PC-3 (cell line): ENCODE results near the gene C9orf40. TPM values are rescaled to one million over a fixed set of nuclear protein-coding genes. Genes with fewer than 3 reads are reported as not detected.

Source experiments
- ATAC-seq: fragments of 200-7000 bp; cut with Tn5 transposase; 2 replicates; pipeline ENCODE4 v1.9.1; 2020; ENCODE audit warnings: mild to moderate bottlenecking, moderate library complexity
- BruUV-seq: library from RNA; stranded (reverse); fragments of 400-500 nt; replicated peaks from 2 replicates; lab custom pipeline; 2021; lab: Mats Ljungman, UMichigan
- CTCF ChIA-PET: fragments of 300-600 bp; sonication (Branson Sonifier 250); formaldehyde crosslinking; loops from one replicate; lab custom pipeline; 2022; ENCODE audit warnings: antibody characterized with exemption; lab: Charles Lee
- POLR2A ChIA-PET: fragments of 300-600 bp; sonication (Branson Sonifier 250); formaldehyde crosslinking; loops from one replicate; lab custom pipeline; 2022; ENCODE audit warnings: antibody characterized with exemption; ENCODE audit not compliant: unreplicated experiment; lab: Charles Lee
- DNase-seq: peaks from one replicate; pipeline ENCODE4 v3.0.0-alpha.2; 2015
- H2AFZ ChIP-seq: fragments of 300-600 bp; sonication (generic); 2 replicates; pipeline ENCODE4 v1.6.0; 2016; ENCODE audit warnings: antibody characterized with exemption, low read length
- H3F3A ChIP-seq: fragments of 300-600 bp; sonication (generic); one replicate; pipeline ENCODE4 v1.6.0; 2017; ENCODE audit warnings: antibody characterized with exemption, low read length, control low read depth, mild to moderate bottlenecking; ENCODE audit not compliant: unreplicated experiment
- H3K27ac ChIP-seq: fragments of 300-600 bp; sonication (generic); 2 replicates; pipeline ENCODE4 v1.5.1; 2016; ENCODE audit warnings: mild to moderate bottlenecking, low read length
- H3K27me3 ChIP-seq: fragments of 300-600 bp; sonication (generic); 2 replicates; pipeline ENCODE4 v1.6.1; 2016; ENCODE audit warnings: low read length, mixed read lengths
- H3K36me3 ChIP-seq: fragments of 300-600 bp; sonication (generic); 2 replicates; pipeline ENCODE4 v1.6.1; 2016; ENCODE audit warnings: low read depth, mixed run types, low read length, mixed read lengths
- H3K4me1 ChIP-seq: fragments of 300-600 bp; sonication (generic); 2 replicates; pipeline ENCODE4 v1.5.1; 2016; ENCODE audit warnings: low read length; ENCODE audit not compliant: insufficient read depth
- H3K4me2 ChIP-seq: fragments of 300-600 bp; sonication (generic); 2 replicates; pipeline ENCODE4 v1.6.0; 2016; ENCODE audit warnings: low read length
- H3K4me3 ChIP-seq: fragments of 300-600 bp; sonication (generic); 2 replicates; pipeline ENCODE4 v1.5.1; 2016; ENCODE audit warnings: mild to moderate bottlenecking, low read length, mixed read lengths
- H3K79me2 ChIP-seq: fragments of 300-600 bp; sonication (generic); 2 replicates; pipeline ENCODE4 v1.6.1; 2017; ENCODE audit warnings: low read length, mixed read lengths
- H3K9ac ChIP-seq: fragments of 300-600 bp; sonication (generic); 2 replicates; pipeline ENCODE4 v1.6.0; 2016; ENCODE audit warnings: mild to moderate bottlenecking, low read length
- H3K9me2 ChIP-seq: fragments of 300-600 bp; sonication (generic); replicated peaks from 2 replicates; pipeline ENCODE4 v1.6.1; 2016; ENCODE audit warnings: mixed run types, low read length, mixed read lengths
- H3K9me3 ChIP-seq: fragments of 300-600 bp; sonication (generic); 2 replicates; pipeline ENCODE4 v1.6.1; 2016; ENCODE audit warnings: low read length, mixed read lengths
- H4K20me1 ChIP-seq: fragments of 300-600 bp; sonication (generic); 2 replicates; pipeline ENCODE4 v1.6.1; 2016; ENCODE audit warnings: low read length, mixed read lengths
- CTCF ChIP-seq: fragments of 300-600 bp; sonication (generic); conservative IDR thresholded peaks from 2 replicates; pipeline ENCODE4 v1.5.1; 2017; ENCODE audit warnings: antibody characterized with exemption, low read depth, mild to moderate bottlenecking, low read length
- EZH2 ChIP-seq: fragments of 300-600 bp; sonication (generic); IDR thresholded peaks from one replicate; pipeline ENCODE4 v1.6.1; 2017; ENCODE audit warnings: antibody characterized with exemption, mild to moderate bottlenecking, low read length; ENCODE audit not compliant: unreplicated experiment
- EZH2phosphoT487 ChIP-seq: fragments of 300-600 bp; sonication (generic); IDR thresholded peaks from 2 replicates; pipeline ENCODE4 v1.6.1; 2018; ENCODE audit warnings: mild to moderate bottlenecking, antibody characterized with exemption, low read length, borderline replicate concordance
- intact Hi-C: fragments of 100-400 bp; cut with micrococcal nuclease; formaldehyde crosslinking; loops from 2 replicates; pipeline ENCODE4 v1.9.0; 2023
- total RNA-seq: library from RNA; depleted of rRNA; stranded (reverse); fragments of >200 nt; gene quantifications from 2 replicates; pipeline ENCODE4 v1.2.3, GENCODE V29; 2014

Gene C9orf40
- total RNA-seq, 1 experiment from 2014 or later, result 4.7 TPM

DNA sequence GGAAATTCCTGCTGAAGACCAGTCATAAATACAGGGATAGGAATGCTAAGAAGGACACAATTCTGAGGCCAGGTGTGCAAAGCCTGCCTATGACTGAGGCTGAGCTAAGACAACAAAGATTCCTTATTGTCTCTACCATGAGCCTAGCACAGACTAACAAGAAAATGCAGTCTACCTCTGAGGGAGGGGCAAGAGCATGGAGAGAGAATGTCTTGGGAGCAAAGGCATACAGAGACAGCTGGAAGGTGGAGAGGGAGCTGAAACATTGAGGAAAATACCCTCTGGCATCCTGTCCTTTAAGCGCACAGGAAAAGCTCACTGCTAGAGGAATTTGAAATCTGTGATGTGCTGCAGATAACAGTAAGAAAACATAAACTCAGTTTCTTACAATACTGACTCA lies 8.8 kb upstream of the C9orf40 start:
- TF ChIP-seq CTCF (no peak), EZH2phosphoT487 (no peak)
- H3K27me3 ChIP-seq, result no peaks in the 10 kb centered on the region
- no peaks in the 10 kb centered on the region for H3K9me2 ChIP-seq
- H2AFZ ChIP-seq, result no peak overlapping the region
- no peaks in the 10 kb centered on the region for H3K9me3 ChIP-seq
- no peaks in the 10 kb centered on the region for H3K4me1 ChIP-seq
- H3K36me3 ChIP-seq, result no peaks in the 10 kb centered on the region
- no peak overlapping the region for H3K4me3 ChIP-seq
- ATAC-seq (no peak), DNase-seq (no peak)
- POLR2A ChIA-PET, result no interaction called here
- no peak overlapping the region for H3K9ac ChIP-seq
- no peak overlapping the region for H3K4me2 ChIP-seq
- no peak overlapping the region for H3K27ac ChIP-seq
- H3F3A ChIP-seq, result no peaks in the 10 kb centered on the region
- no TSS peak for BruUV-seq
- CTCF ChIA-PET, result no interaction called here
- no peaks in the 10 kb centered on the region for H4K20me1 ChIP-seq
- intact Hi-C loops, result no loop called here
- no peaks in the 10 kb centered on the region for H3K79me2 ChIP-seq

GRCh38 chr9:74960561-74960960 lies 7.8 kb upstream of the C9orf40 start:
- CTCF ChIA-PET, result interaction anchor here (0.6 kb wide), 1 partner anchor 1862 kb away, joined by 3 read pairs; no protein-coding TSS in a partner anchor
- 0 out of 2 replicates have a peak, but pooled peaks have one; percentile 31 for ATAC-seq
- intact Hi-C loops, result loop anchor here (1.0 kb wide), 1 partner anchor 8 kb away; the partner anchor contains the start of gene C9orf40

GRCh38 chr9:74958587-74958986 lies 5.9 kb upstream of the C9orf40 start:
- Histone ChIP-seq H3K4me3 (no peak overlapping the region), H4K20me1 (no peaks in the 10 kb centered on the region), H2AFZ (no peak overlapping the region), H3K9me3 (no peaks in the 10 kb centered on the region), H3K9me2 (no peaks in the 10 kb centered on the region), H3K79me2 (no peaks in the 10 kb centered on the region), H3K9ac (no peak overlapping the region), H3K27me3 (no peaks in the 10 kb centered on the region), H3K36me3 (no peaks in the 10 kb centered on the region), H3K27ac (no peak overlapping the region), H3K4me2 (no peak overlapping the region), H3F3A (no peaks in the 10 kb centered on the region), H3K4me1 (no peaks in the 10 kb centered on the region)
- no peak for DNase-seq
- BruUV-seq, result no TSS peak
- intact Hi-C loops, result no loop called here
- ChIA-PET POLR2A (no interaction called here), CTCF (no interaction called here)
- ATAC-seq, result no peak; the same call in 1 of the 2 replicates
- TF ChIP-seq EZH2 (no peak), CTCF (no peak), EZH2phosphoT487 (no peak)

More at GRCh38 chr9:74960561-74960960, 7.8 kb upstream of the C9orf40 start:
- Histone ChIP-seq H3K4me1 (no peaks in the 10 kb centered on the region), H3K4me3 (no peak overlapping the region), H3K27me3 (no peaks in the 10 kb centered on the region), H3F3A (no peaks in the 10 kb centered on the region), H4K20me1 (no peaks in the 10 kb centered on the region), H3K9me3 (no peaks in the 10 kb centered on the region), H3K9me2 (no peaks in the 10 kb centered on the region), H3K27ac (no peak overlapping the region), H3K79me2 (no peaks in the 10 kb centered on the region), H3K4me2 (no peak overlapping the region), H3K9ac (no peak overlapping the region), H3K36me3 (no peaks in the 10 kb centered on the region), H2AFZ (no peak overlapping the region)
- BruUV-seq, result no TSS peak
- DNase-seq, result peak; percentile 68
- POLR2A ChIA-PET, result no interaction called here
- TF ChIP-seq EZH2phosphoT487 (no peak), CTCF (no peak), EZH2 (no peak)
